ENCODE results near the gene C16orf82.

The C16orf82 gene

DNA sequence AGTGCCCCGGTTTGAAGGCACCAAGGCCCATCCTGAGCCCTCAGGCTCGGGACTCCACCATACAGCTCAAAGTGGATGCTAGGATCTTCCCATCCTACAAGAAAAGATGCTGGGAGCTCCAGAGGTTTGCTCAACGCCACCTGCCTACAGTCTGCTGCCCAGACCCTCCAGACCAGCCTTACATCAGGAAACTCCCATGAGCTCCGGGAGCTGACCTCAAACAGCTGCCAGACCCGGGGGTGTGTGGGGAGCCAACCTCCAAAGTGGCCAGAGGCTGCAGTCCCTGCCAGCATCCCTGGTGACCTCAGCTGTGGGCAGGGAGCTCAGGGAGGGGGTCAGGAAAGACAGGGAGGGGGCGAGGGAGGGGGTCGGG, 43.8 kb downstream of the C16orf82 start:
- TF ChIP-seq, protein P1, sequence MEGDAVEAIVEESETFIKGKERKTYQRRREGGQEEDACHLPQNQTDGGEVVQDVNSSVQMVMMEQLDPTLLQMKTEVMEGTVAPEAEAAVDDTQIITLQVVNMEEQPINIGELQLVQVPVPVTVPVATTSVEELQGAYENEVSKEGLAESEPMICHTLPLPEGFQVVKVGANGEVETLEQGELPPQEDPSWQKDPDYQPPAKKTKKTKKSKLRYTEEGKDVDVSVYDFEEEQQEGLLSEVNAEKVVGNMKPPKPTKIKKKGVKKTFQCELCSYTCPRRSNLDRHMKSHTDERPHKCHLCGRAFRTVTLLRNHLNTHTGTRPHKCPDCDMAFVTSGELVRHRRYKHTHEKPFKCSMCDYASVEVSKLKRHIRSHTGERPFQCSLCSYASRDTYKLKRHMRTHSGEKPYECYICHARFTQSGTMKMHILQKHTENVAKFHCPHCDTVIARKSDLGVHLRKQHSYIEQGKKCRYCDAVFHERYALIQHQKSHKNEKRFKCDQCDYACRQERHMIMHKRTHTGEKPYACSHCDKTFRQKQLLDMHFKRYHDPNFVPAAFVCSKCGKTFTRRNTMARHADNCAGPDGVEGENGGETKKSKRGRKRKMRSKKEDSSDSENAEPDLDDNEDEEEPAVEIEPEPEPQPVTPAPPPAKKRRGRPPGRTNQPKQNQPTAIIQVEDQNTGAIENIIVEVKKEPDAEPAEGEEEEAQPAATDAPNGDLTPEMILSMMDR (IDR thresholded peaks at IDR 0.05; ENCODE audit: control insufficient read depth, extremely low read depth, insufficient read depth), result no peak
- no peak for DNase-seq (ENCODE audit: low read depth)
- H3K4me3 ChIP-seq (ENCODE audit: low read depth, low read length), result no peak overlapping the region

DNA sequence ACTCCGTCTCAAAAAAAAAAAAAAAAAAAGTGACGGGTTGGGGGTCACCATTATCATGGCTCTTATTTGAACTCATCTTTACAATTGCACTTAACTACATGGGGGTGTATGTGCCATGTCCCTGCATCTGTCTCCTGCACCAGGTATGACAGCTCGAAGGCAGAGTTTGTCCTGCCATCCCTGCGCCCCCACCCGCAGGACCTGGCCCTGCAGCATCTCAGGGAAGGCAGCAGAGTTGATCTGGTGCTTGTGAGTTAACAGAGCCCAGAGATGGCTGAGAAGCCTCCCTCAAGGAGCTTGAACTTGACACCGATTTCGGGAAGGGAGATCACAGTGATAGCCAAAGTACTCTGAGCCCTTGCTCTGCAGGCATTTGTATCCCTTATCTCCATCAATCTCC, 44.8 kb downstream of the C16orf82 start:
- H3K4me3 ChIP-seq (ENCODE audit: low read depth, low read length), result no peak overlapping the region
- DNase-seq (ENCODE audit: low read depth), result no peak
- TF ChIP-seq, protein P1 (IDR thresholded peaks at IDR 0.05; ENCODE audit: control insufficient read depth, extremely low read depth, insufficient read depth), result 0 out of 2 replicates have a peak, but pooled peaks have one; percentile 10

DNA sequence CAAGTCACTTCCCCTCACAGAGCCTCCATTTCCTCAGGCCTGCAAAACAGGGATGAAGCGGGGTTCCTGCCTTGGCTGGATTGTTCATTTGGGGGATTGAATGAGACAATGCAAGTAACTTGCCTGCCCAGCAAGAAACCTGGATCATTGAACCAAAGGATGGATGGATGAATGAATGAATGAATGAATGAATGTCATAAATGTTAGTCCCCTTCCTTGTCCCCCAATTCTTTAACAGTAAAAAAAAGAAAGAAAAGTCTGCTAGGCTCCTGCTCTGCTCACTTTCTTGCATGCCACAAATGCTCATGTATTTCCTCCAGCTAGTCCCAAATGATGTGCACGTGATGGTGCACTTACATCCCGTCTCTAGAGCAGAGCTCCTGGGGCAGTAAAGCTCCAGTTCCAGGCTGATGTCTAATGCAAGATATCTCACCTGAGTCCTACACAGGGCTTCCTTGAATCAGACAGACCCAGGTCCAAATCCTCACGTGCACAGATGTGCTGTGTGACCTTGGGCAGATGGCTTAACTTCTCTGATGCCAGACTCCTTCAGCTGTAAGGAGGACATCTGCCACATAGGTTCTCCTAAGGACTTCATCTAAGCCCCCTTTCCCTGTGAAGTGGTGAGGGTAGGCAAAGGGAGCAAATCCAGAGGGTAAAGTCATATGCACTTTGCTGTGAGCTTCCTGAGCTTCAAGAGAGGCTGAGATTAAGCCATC, 45.5 kb downstream of the C16orf82 start:
- TF ChIP-seq, protein P1 (IDR thresholded peaks at IDR 0.05; ENCODE audit: control insufficient read depth, extremely low read depth, insufficient read depth), result no peak
- DNase-seq (ENCODE audit: low read depth), result no peak
- no peak overlapping the region for H3K4me3 ChIP-seq (ENCODE audit: low read depth, low read length)

DNA sequence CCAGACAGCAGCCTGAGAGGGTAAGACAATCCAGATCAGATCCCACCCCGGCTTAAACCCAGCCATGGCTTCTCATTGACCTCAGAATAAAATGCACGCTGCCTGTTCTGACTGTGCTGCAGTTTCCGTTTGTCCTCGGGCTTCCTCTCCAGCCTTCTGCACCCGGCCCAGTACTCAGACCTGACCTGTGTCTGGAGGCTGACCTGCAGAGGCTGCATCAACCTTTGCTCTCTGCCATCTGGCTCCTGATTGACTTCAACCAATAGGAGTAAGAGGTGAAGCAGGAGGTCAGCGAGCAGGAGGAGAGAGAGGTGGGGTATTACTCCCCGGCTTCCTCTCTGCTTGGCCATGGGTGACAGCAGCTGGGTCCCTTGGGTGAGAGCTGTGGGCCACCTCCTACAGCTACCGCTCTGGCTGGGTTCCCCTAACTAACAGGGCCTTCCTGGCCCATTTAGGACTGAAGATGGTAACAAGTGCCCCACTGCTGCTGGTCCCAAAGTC, 46.7 kb downstream of the C16orf82 start:
- TF ChIP-seq, protein P1 (IDR thresholded peaks at IDR 0.05; ENCODE audit: control insufficient read depth, extremely low read depth, insufficient read depth), result no peak
- no peak for DNase-seq (ENCODE audit: low read depth)
- no peak overlapping the region for H3K4me3 ChIP-seq (ENCODE audit: low read depth, low read length)

DNA sequence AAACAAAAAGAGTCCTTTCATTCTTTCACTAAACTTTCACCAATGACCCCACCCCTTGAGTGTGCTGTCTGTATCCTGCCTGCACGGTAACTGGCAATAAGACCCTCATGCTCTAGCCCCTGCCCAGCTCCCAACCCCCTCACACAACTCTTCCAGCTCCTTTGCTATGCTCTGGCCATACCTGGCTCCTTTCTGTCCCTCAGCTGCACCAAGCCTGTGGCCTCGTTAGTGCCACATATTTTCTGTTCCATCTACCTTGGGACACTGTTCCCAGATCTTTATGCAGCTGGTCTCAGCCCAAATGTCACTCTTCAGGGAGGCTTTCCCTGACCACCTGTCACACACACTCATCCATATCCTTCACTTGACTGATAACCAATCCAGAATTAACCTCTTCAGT, 47.3 kb downstream of the C16orf82 start:
- TF ChIP-seq, protein P1 (IDR thresholded peaks at IDR 0.05; ENCODE audit: control insufficient read depth, extremely low read depth, insufficient read depth), result no peak
- DNase-seq (ENCODE audit: low read depth), result no peak
- no peak overlapping the region for H3K4me3 ChIP-seq (ENCODE audit: low read depth, low read length)

DNA sequence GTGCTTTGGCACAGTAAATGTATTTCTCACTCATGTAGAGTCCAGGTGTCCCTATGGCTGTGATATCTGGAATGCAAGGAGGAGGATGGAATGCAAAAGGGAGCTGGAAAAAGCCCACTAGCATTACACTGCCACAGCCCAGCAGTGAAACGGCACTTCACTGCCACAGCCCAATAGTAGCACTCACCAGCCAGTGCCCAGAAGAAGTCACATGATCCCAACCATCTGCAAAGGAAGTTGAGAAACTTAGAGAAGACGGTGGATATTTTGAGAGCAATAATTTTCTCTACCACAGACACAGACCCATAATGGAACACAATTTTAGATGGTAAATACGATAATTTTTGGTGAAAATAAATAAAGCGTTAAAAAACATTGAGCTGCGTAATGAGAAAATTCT, 51.8 kb downstream of the C16orf82 start:
- H3K4me3 ChIP-seq (ENCODE audit: low read depth, low read length), result no peak overlapping the region
- TF ChIP-seq, protein P1 (IDR thresholded peaks at IDR 0.05; ENCODE audit: control insufficient read depth, extremely low read depth, insufficient read depth), result no peak
- no peak for DNase-seq (ENCODE audit: low read depth)
